Raji (cell line): ENCODE measurements around the gene GRID1.

Experiments
- POLR2A ChIP-seq: IDR thresholded peaks from 2 replicates; pipeline ENCODE4 v1.6.1; 2011; ENCODE audit warnings: low read depth, low read length, control low read depth; ENCODE audit not compliant: insufficient read depth

Gene GRID1

DNA sequence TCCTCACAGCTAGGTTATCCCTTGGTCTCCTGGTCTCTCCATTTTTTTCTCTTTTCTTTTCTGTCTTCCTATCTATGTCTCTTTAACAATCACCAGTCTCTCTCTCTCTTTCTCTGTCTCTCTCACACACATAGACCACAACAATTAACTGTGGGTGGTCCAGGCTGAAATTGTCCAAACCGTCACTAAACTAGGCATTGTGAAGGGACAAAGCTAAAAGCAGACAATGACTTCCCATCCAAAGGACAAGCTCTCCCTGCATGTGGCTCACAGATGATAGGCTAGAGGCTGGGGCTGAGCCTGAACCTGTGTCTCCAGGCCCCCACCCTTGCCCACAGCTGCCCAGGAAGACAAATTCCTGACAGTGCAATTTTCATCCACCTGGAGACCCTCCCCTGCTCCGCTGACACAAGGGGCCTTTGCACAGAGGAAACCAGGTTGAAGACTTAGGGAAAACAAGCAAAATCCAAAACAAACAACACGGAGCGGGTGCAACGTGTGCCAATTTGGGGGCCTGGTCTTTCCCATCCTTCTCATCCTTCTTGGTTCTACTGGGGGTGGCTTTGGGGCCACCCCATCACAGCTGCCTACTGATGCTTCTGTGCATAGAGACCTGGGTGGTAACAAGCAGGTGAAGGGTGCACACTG lies 755.4 kb downstream of the GRID1 start:
- TF ChIP-seq POLR2A = no peak

DNA sequence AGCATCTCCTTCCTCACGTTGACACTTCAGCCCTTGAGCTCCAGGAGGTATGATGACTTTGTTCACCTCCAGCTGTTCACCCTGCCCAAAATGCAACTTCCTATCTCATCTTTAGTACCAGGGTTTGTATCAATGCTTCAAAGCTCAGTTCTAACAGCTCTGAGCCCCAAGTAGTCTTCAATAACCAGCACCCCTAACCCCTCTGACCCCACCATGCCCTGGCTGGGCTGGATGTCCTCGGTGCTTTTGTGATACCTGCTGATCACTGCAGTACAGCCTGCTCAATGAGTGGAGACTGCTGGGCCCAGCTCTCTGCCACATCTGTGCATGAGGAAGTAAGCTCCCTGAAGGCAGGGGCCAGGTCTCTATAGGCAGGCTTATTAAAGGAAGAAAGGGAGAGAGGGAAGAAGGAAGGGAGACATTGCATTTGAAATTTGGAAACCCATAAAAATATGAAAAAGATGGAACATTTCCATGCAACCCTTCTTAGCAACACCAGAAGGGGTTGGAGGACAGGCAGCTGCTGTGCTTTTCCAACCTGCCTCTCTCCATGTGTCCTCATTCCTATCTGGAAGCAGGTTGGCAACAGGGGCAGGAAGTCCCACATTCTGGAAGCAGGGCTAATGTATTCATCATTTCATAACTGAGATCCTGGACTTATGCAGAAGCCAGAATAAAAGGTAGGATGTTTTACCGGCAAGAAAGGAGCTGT lies 756.1 kb downstream of the GRID1 start:
- no peak for TF ChIP-seq POLR2A

GRCh38 chr10:85609509-85609908 lies 757.1 kb downstream of the GRID1 start:
- TF ChIP-seq POLR2A = no peak

- TF ChIP-seq POLR2A = no peak
Measured at GRCh38 chr10:85608706-85609105, 757.9 kb downstream of the GRID1 start.

GRCh38 chr10:85607043-85607695 lies 759.4 kb downstream of the GRID1 start:
- no peak for TF ChIP-seq POLR2A

- TF ChIP-seq POLR2A = no peak
Measured at GRCh38 chr10:85606401-85606800, 760.2 kb downstream of the GRID1 start.

DNA sequence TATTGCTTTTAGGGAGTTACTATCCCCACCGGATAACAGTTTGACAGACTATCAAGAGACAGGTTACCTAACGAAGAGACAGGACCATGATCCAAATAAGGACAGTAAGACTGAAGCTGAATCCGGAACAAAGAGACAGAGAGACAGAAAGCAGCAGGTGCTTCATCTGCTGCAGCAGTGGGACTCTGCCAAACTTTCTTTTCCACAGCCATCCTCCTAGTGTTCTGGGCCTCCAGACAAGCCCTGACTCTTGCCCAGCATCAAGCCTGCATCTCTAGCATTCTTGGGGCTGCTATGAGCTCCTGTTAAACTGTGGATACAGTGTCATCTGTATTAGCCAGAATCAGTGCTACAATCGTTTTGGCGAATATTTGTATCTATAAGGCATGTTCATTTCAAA lies 761.7 kb downstream of the GRID1 start:
- TF ChIP-seq POLR2A = no peak

- no peak for TF ChIP-seq POLR2A
Measured at GRCh38 chr10:85604136-85604725, 762.4 kb downstream of the GRID1 start.

DNA sequence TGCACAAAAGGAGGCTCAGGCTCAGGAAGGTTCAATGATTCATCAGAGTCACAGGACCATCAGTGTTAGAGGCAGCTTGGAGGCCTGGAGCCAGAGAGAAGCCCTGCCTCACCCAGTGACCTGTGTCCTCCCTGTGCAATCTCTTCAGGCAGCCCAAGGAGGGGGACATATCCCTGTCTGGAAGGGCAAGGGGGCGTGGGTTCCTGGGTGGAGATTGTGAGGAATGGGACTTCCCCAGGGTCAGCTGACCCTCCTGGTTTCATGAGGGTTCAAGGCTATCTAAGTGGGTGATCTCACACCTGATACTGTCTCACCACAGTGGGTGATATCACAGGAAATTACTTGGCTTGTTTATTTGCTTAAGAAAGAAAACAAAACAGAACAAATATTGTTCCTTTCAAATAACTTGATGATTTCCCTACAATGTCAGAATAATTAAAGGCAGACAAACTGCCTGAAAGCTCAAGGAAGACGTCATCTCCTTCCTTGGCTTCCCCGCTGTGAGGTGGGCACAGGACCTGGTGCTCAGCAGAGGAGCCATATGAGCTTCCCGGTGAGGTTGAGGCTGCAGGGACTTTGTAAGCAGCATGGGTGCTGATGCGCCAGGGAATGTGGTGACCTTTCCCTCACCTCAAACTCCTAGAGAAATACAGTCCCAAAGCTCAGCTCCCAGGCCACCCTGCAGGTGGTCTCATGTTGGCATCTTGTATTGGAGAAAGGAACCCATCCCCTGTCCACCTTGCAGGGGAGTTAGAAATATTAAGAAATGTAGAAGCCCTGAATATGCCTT lies 763.2 kb downstream of the GRID1 start:
- TF ChIP-seq POLR2A = no peak

DNA sequence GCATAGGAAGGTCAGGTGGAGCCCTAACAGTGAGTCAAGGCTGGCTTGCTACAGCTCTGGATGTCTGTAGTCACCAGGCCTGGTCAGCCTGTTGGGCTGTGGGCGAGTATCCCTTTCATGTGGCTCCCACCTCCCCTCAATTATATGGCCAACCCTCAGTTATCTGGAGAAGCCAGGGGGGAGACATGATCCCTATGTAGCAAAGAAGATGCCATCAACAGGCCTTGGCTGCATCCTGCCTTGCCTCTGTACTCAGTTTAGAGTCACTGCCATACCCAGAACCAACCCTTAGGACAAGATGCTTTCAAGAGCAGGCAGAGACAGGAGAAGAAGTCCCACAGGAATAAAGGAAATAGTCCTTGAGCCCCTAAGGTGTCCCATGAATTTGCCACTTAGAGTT lies 763.9 kb downstream of the GRID1 start:
- no peak for TF ChIP-seq POLR2A

DNA sequence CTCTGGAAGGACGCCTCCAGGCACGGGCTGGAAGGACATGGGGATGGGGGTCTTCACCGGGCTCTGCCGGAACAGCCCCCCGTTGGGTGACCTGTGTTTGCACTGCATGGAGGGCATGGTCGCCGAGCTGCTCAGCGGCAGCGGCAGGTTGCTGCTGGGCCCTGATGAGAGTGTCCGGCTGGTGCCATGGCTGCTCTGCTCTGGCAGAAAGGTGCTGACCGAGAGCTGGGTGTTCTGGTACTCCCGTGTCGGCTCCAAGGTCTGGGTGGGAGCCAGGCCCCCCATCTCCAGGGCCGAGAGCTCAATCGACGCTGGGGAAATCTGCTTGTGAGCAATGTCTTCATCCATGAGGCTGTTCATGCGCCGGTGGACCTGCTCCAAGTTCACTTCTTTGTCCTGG lies 764.3 kb downstream of the GRID1 start:
- no peak for TF ChIP-seq POLR2A

- TF ChIP-seq POLR2A = no peak
Measured at GRCh38 chr10:85601526-85601925, 765.1 kb downstream of the GRID1 start.

DNA sequence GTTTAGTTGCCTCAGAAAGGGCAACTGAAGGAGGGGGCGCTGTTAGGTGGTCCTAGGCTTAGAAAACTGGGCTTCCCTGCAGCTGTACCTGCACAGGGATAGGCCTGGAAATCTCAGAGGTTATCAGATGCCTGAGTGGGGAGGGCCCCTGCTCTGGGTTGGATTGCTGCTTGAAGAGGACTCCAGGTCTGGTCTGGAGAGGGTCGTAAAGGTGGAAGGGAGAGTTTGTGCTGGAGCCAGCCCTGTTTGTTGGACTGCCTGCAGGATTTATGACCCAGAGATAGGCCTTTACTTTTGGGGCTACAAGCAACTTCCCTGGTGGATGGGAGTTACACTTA lies 765.9 kb downstream of the GRID1 start:
- no peak for TF ChIP-seq POLR2A

DNA sequence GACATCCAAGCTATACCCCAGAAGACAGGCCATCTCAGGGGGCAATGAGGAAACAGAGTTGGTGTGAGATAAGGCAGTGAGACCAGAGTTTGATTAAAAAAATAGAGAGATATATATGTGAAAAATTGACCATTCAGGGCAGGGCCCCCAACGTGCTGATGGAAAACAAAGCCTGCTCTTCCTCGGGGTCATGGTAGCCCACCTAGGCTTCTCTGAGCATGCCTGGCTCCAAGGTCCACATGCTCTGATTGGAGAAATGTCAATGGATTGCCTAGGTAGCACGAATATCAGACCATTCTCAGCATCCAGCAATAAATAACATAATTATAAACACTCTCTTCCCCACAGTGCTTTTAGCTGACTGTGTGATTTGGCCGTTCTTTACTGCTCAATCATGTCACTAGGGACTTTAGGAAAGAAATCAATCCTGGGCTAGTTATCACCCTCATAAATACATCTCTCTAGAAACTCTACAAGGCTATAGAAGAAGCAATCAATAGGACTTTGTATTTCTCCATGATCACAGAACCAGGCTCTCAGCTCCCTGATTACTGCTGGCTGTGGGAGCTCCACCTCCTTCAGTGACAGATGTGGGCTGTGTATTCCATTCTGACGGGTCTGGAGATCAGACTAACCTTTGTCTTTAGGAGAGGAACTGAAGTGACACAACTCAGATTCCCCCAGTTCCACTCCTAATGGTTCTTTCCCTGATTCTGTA lies 766.4 kb downstream of the GRID1 start:
- TF ChIP-seq POLR2A = no peak

GRCh38 chr10:85599081-85599480 lies 767.5 kb downstream of the GRID1 start:
- TF ChIP-seq POLR2A = no peak
